ENCODE results near the gene MYO15A.

- TF ChIP-seq GATA3 (IDR thresholded peaks at IDR 0.05; ENCODE audit: low read depth, low read length): no peak
- no peak for TF ChIP-seq GATA2 (IDR thresholded peaks at IDR 0.05; ENCODE audit: low read depth, low read length)
Measured at GRCh38 chr17:18076936-18077335, 31.6 kb upstream of the MYO15A start.

All from SH-SY5Y (cell line).